Measurements from ENCODE around the gene RANBP10. TPM values are rescaled to one million over a fixed set of nuclear protein-coding genes. Genes with fewer than 3 reads are reported as not detected.
A peak's percentile ranks its signal among the peaks of the same experiment; 100 is the strongest.

The RANBP10 gene
- polyA plus RNA-seq, 6 donors from 2014 or later = 5.2 to 23.0 (median 11.7) TPM

DNA sequence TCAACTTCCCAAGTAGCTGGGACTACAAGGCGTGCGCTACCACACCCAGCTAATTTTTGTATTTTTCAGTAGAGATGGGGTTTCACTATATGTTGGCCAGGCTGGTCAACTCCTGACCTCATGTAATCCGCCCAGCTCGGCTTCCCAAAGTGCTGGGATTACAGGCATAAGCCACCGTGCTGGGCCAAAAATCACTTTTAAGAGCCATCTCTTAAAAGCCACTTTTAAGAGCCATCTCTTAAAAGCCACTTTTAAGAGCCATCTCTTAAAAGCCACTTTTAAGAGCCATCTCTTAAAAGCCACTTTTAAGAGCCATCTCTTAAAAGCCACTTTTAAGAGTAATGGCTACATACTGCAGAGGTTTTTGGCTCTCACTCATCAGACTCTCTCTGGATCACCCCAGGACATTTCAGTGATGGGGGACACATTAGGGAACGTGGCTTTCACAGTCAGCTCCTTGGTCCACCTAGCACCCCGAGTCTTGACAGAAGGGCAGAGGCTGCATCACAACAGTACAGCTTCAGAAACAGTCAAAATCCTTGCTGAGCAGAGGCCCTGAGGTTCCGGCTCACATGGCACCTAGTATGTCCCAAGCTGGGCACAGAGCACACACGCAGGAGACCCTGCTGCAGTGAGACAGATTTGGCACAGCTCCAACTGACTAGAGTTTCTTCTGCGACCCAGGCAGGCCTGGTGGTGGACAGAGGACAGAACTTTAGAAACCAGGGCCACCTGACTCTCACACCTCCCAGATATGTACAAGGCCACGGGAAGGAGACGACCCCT lies 23.6 kb downstream of the RANBP10 start:
- Mint-ChIP-seq H3K4me3 (no peak overlapping the region), H3K4me1 (peaks cover 34 to 48% (median 42%) of the 10 kb centered on the region in 3 donors), H3K36me3 (no peaks in the 10 kb centered on the region), H3K27me3 (no peaks in the 10 kb centered on the region), H3K9me3 (no peaks in the 10 kb centered on the region), H3K27ac (peak overlapping the region in 2 of 6 donors; percentile 15 to 33)
- ATAC-seq (ENCODE audit: low read depth in 2 of 2) = no peak
- no peak for DNase-seq

DNA sequence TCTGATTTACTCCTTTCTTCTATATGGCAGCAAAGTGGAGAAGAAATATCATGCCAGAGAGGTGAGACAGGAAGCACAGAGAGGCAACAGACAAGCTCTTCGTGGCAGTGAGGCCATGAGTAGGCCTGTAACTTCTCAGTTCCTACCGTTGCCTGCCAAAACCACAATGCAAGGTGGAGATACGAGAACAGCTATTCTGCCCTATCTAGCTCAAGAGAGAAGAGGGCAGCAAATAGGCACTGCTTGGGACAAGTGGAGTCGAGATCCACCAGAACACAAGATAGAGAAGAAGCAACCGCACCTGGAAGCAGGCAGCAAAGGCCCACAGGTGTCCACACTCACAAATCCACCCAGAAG lies 24.8 kb downstream of the RANBP10 start:
- Mint-ChIP-seq H3K36me3 (no peaks in the 10 kb centered on the region), H3K27me3 (no peaks in the 10 kb centered on the region), H3K4me1 (peaks cover 28 to 48% (median 33%) of the 10 kb centered on the region in 3 donors), H3K4me3 (peak overlapping the region in 1 of 8 donors; percentile 57), H3K9me3 (no peaks in the 10 kb centered on the region), H3K27ac (peak overlapping the region in 5 of 6 donors; percentile 56 to 81 (median 69))
- DNase-seq = no peak
- peak; percentile 35 to 45 for ATAC-seq (ENCODE audit: low read depth in 2 of 2)

DNA sequence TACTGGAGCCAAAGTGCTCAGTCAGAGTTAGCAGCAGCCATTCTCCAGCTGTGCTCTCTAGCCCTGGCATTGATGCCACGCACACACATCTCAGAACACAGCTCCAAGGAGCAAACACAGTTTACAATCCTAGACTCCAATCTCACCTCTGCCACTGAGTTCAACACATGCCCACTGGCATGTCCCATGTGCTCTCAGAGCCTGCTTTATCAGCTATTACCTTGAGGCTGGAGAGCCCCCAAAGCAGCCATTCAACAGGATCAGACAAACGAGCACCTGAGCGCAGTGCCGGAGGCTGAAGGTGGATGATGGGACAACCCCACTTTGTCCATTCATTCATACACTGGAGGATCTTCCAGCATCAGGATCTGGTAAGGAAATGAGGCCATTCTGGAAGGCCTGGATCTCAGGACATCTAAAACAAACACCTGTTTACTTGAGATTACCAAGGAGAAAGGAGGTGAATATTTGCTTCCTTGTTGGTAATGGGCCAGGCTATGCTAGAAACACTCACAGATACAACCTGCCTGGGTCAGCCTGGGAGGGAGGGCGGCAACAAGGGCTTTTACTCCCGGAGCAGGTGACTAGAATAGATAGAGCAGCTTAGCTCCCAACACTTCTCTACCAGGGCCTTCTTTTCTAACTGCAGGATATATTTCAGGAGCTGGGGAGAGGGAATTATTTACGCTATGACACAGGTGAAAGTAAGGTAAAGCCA lies 25.4 kb downstream of the RANBP10 start:
- Mint-ChIP-seq H3K27me3 (no peaks in the 10 kb centered on the region), H3K9me3 (no peaks in the 10 kb centered on the region), H3K4me1 (peaks cover 23 to 43% (median 29%) of the 10 kb centered on the region in 3 donors), H3K36me3 (no peaks in the 10 kb centered on the region), H3K4me3 (no peak overlapping the region), H3K27ac (peak overlapping the region in 4 of 6 donors; percentile 61 to 81 (median 70))
- ATAC-seq (ENCODE audit: low read depth in 2 of 2) (no peak), DNase-seq (no peak)

DNA sequence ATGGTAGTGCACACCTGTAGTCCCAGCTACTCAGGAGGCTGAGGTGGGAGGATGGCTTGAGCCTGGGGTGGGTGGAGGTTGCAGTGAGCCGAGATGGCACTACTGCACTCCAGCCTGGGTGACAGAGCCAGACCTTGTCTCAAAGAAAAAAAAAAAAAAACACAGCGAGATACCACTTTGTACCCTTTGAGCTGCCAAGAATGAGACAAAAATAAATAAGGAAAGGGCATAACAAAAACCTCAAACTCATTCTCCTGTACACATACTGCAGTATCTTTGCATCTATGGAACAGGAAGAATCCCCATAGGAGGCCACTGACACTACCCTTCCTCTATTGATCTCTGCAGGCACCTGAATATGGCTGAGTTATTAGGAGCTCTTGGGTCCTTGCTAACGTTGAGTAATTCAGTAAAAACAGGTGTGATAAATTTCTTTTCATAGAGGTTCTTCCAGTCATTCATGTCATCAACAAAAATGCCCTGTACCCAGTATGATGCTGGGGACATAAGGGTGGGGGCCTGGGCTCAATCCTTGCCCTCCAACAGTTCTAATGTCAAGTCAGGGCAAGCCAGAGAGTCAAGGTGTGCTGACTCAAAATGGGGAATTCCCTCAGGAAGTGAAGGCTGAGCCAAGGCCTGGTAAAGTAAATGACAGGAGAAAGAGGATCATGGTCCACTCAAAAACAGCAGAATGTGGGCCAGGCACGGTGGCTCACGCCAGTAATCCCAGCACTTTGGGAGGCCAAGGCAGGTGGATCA lies 26.9 kb downstream of the RANBP10 start:
- ATAC-seq (ENCODE audit: low read depth in 2 of 2) = peak in 1 of 2 donors; percentile 25
- H3K27me3 Mint-ChIP-seq = no peaks in the 10 kb centered on the region
- DNase-seq = no peak
- H3K27ac Mint-ChIP-seq = peak overlapping the region; percentile 9 to 75 (median 40)
- H3K4me1 Mint-ChIP-seq = peaks cover 23 to 51% (median 36%) of the 10 kb centered on the region in 3 donors
- no peaks in the 10 kb centered on the region for H3K36me3 Mint-ChIP-seq
- peak overlapping the region in 1 of 8 donors; percentile 20 for H3K4me3 Mint-ChIP-seq
- no peaks in the 10 kb centered on the region for H3K9me3 Mint-ChIP-seq

DNA sequence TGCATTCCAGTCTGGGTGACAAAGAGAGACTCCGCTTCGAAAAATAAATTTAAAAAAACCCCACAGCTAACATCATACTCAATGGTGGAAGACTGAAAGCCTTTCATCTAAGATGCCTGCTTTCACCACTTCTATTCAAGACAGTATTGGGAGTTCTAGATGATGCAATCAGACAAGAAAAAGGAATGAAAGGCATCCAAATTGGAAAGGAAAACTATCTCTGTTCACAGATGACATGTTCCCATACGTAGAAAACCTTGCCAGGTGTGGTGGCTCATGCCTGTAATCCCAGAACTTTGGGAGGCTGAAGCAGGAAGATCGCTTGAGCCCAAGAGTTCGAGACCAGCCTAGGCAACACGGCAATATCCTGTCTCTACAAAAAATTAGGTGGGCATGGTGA lies 31.1 kb downstream of the RANBP10 start:
- ATAC-seq (ENCODE audit: low read depth in 2 of 2) = no peak
- Mint-ChIP-seq H3K4me1 (peaks cover 8 to 43% (median 34%) of the 10 kb centered on the region in 3 donors), H3K27me3 (no peaks in the 10 kb centered on the region), H3K27ac (peak overlapping the region in 2 of 6 donors; percentile 32 to 33), H3K36me3 (peaks cover 0 to 8% of the 10 kb centered on the region in 2 donors), H3K9me3 (no peaks in the 10 kb centered on the region), H3K4me3 (no peak overlapping the region)
- no peak for DNase-seq

DNA sequence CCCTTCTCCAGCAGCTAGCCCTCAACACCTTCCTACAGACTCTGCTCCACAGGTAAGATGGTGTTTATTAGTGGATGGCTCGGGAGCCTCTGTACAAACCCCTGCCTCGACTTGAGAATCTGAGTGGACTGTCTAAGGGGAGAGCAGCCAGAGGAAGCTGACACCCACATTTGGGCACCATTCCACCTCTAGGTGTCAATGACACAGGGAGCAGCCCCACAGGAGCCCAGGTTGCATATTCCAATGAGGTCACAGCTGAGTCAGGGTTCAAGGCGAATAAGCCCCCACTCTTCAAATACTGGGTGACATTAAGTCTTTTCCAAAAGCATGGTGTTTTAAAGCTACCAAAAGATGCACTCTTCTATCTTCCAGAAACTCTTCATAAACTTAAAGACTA lies 31.9 kb downstream of the RANBP10 start:
- no peak overlapping the region for H3K27ac Mint-ChIP-seq
- H3K4me3 Mint-ChIP-seq = no peak overlapping the region
- H3K27me3 Mint-ChIP-seq = no peaks in the 10 kb centered on the region
- H3K4me1 Mint-ChIP-seq = peaks cover under 1 to 35% (median 26%) of the 10 kb centered on the region in 3 donors
- ATAC-seq (ENCODE audit: low read depth in 2 of 2) (no peak), DNase-seq (no peak)
- H3K36me3 Mint-ChIP-seq = peaks cover 0 to 8% of the 10 kb centered on the region in 2 donors
- no peaks in the 10 kb centered on the region for H3K9me3 Mint-ChIP-seq

DNA sequence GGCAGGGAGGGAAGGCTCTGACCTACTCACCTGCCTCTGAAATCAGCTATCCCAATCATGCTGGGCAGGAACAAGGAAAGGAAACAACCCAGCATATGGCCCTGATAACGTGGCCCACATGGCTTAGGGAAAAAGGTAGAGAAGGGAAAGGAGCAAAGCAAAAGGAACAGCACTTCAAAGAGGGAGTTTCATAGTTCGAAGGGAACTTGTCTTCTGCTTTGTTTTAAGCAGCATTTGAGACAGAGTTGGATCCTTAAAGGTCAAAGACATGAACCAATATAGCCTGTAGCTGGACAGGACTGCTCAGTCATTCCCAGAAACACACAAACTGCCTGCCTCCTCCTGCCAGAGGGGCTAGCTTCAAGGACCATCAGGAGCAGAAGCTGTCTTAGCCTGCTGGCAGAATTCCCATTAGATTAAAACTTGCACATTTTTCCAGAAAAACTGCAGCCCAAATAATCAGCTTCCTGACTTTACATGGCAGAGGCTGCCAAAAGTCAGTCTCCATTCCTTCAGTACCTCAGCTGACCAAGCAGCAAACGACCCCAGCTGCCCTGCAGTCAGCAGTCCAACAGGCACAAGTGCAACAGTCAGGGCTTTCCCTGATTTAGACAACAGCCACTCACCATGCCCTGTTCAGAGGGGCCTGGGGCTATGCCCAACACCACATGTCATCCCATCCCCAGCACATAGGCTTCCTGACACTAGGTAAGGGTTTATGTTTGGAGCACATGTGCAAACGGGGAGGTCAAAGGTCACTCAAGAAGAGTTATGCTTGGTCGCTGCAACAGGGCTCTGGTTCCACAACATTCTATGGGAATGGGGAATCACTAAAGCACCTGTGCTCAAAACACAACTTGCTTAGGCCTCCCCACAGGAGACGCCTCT lies 32.5 kb downstream of the RANBP10 start:
- DNase-seq = no peak
- ATAC-seq (ENCODE audit: low read depth in 2 of 2) = no peak
- Mint-ChIP-seq H3K27me3 (no peaks in the 10 kb centered on the region), H3K4me3 (no peak overlapping the region), H3K9me3 (no peaks in the 10 kb centered on the region), H3K27ac (peak overlapping the region in 1 of 6 donors; percentile 86), H3K36me3 (peaks cover 0 to 8% of the 10 kb centered on the region in 2 donors), H3K4me1 (peaks cover 0 to 34% (median 20%) of the 10 kb centered on the region in 3 donors)

DNA sequence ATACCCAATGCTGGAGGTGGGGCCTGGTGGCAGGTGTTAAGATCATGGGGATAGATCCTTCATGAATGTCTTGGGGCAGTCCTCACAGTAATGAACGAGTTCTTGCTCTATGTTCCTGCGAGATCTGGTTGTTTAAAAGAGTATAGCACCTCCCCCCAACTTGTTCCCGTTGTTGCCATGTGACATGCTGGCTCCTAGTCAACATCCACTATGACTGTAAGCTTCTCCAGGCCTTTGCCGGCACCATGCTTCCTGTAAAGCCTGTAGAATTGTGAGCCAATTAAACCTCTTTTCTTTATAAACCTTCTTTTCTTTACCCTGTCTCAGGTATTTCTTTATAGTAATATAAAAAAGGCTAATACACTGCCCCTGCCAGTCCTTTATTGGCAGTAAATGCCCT lies 33.3 kb downstream of the RANBP10 start:
- H3K36me3 Mint-ChIP-seq = peaks cover 0 to 8% of the 10 kb centered on the region in 2 donors
- H3K27me3 Mint-ChIP-seq = no peaks in the 10 kb centered on the region
- peaks cover 0 to 34% (median 20%) of the 10 kb centered on the region in 3 donors for H3K4me1 Mint-ChIP-seq
- H3K9me3 Mint-ChIP-seq = no peaks in the 10 kb centered on the region
- H3K4me3 Mint-ChIP-seq = no peak overlapping the region
- ATAC-seq (ENCODE audit: low read depth in 2 of 2) (no peak), DNase-seq (no peak)
- H3K27ac Mint-ChIP-seq = peak overlapping the region in 1 of 6 donors; percentile 86

DNA sequence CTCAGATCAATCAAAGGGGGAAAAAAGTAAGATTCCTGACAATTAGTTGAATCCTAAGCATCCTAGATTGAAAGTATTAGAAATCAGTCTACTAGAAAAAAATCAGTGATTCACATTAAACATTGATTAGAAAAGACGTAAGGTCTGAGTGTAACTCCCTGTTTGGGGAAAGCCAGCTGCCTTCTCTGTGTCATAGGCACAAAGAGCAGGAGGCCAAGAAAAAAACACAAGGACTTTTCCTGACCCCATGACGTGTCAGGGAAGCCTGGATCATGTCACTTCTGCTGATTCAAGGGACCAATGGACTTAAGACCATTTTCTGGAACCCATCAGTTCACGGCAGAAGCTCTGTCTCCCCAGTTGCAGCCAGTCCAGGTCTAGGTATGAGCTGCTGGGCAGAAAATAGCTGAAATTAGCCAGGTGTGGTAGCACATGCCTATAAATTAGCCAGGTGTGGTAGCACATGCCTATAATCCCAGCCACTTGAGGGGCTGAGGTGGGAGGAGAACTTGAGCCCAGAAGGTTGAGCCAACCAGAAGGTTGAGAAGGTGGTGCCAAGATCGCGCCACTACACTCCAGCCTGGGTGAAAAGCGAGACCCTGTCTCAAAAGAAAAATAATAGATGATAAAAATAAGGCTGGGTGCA lies 35.9 kb downstream of the RANBP10 start:
- Mint-ChIP-seq H3K9me3 (no peaks in the 10 kb centered on the region), H3K27ac (peak overlapping the region in 3 of 6 donors; percentile 13 to 80 (median 36)), H3K27me3 (no peaks in the 10 kb centered on the region), H3K4me3 (peak overlapping the region in 1 of 8 donors; percentile 21), H3K36me3 (peaks cover 9 to 18% of the 10 kb centered on the region in 2 donors), H3K4me1 (peaks cover 6 to 27% (median 25%) of the 10 kb centered on the region in 3 donors)
- DNase-seq = no peak
- ATAC-seq (ENCODE audit: low read depth in 2 of 2) = no peak

DNA sequence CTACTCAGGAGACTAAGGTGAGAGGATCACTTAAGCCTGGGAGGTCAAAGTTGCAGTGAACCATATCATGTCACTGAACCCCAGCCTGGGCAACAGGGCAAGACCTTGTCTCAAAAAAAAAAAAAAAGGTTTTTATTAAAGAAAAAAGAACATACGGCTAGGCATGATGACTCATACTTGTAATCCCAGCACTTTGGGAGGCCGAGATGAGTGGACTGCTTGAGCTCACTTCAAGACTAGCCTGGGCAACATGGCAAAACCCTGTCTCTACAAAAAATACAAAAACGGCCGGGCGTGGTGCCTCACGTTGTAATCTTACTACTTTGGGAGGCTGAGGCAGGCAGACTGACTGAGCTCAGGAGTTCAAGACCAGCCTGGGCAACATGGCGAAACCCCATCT lies 38.4 kb downstream of the RANBP10 start:
- Mint-ChIP-seq H3K27me3 (no peaks in the 10 kb centered on the region), H3K36me3 (peaks cover 12 to 18% of the 10 kb centered on the region in 2 donors), H3K4me1 (peaks cover 6 to 16% (median 8%) of the 10 kb centered on the region in 3 donors), H3K4me3 (no peak overlapping the region), H3K9me3 (no peaks in the 10 kb centered on the region), H3K27ac (no peak overlapping the region)
- no peak for DNase-seq
- no peak for ATAC-seq (ENCODE audit: low read depth in 2 of 2)

DNA sequence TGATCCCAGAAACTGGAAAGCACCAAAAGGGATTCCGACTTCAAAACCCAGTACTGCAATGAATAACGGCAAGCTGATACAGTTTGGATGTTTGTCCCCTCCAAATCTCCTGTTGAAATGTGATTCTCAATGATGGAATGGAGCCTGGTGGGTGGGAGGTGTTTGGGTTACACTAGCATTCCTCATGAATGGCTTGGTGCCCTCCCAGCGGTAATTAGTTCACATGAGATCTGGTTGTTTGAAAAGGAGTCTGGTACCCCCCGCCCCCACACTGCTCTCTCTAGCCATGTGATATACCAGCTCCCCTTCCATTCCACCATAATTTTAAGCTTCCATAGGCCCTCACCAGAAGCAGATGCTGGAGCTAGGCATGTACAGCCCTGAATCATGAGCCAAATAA lies 40.1 kb downstream of the RANBP10 start:
- Mint-ChIP-seq H3K9me3 (no peaks in the 10 kb centered on the region), H3K4me3 (no peak overlapping the region), H3K36me3 (peaks cover 10 to 18% of the 10 kb centered on the region in 2 donors), H3K27ac (peak overlapping the region in 1 of 6 donors; percentile 93), H3K27me3 (no peaks in the 10 kb centered on the region), H3K4me1 (peaks cover 8 to 19% (median 14%) of the 10 kb centered on the region in 3 donors)
- DNase-seq (no peak), ATAC-seq (ENCODE audit: low read depth in 2 of 2) (no peak)

DNA sequence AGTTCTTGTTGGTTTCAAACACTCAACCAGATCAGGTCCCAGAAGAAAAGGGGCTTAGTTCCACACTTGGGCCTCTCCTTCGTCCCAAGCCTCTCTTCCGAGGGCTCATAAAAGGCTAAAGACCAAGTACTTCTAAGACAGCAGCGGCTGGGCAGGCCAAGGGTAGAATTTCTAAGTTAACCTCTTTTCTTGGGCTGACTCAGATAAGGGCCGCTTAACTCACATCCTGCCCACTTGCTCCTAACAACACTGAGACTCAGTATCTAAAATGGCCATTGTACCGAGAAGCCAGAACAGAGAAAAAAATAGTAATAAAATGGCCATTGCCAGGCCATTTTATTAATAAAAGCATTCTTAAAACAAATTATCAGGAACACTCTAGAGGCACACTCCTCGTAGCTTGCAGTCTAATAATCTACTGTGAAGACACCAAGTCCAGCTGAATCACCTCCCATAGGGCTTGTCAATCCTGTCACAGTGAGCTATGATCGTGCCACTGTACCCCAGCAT lies 42.1 kb downstream of the RANBP10 start:
- Mint-ChIP-seq H3K27me3 (no peaks in the 10 kb centered on the region), H3K27ac (no peak overlapping the region), H3K4me1 (peaks cover 29 to 39% (median 31%) of the 10 kb centered on the region in 3 donors), H3K9me3 (no peaks in the 10 kb centered on the region), H3K36me3 (peaks cover 10 to 21% of the 10 kb centered on the region in 2 donors), H3K4me3 (no peak overlapping the region)
- DNase-seq (no peak), ATAC-seq (ENCODE audit: low read depth in 2 of 2) (no peak)

Data from naive B cell (primary cell).